H9 (cell line): Measurements from ENCODE around the gene TMEM120A. TPM values are rescaled to one million over a fixed set of nuclear protein-coding genes. Genes with fewer than 3 reads are reported as not detected.

ENCODE experiments used
- DNase-seq: peaks from one replicate; pipeline ENCODE4 v3.0.0-alpha.2; 2017
- H2AFZ ChIP-seq: one replicate; pipeline ENCODE4 v1.6.1; 2013; ENCODE audit warnings: mild to moderate bottlenecking, low read length, control low read depth, moderate library complexity
- H2AK5ac ChIP-seq: 2 replicates; pipeline ENCODE4 v1.6.1; 2013; ENCODE audit warnings: low read length, control low read depth, mixed read lengths; ENCODE audit not compliant: insufficient read length
- H2BK120ac ChIP-seq: one replicate; pipeline ENCODE4 v1.6.1; 2013; ENCODE audit warnings: low read depth, mild to moderate bottlenecking, low read length, control low read depth, inconsistent platforms; ENCODE audit not compliant: poor library complexity, severe bottlenecking
- H2BK12ac ChIP-seq: 2 replicates; pipeline ENCODE4 v1.6.1; 2013; ENCODE audit warnings: low read length, control low read depth, mixed read lengths, low read depth; ENCODE audit not compliant: insufficient read length
- H2BK15ac ChIP-seq: 2 replicates; pipeline ENCODE4 v1.6.1; 2013; ENCODE audit warnings: low read depth, low read length, control low read depth
- H2BK20ac ChIP-seq: one replicate; pipeline ENCODE4 v1.6.1; 2013; ENCODE audit warnings: low read depth, mild to moderate bottlenecking, low read length, control low read depth, inconsistent platforms; ENCODE audit not compliant: poor library complexity, severe bottlenecking
- H2BK5ac ChIP-seq: 2 replicates; pipeline ENCODE4 v1.6.1; 2013; ENCODE audit warnings: low read length, control low read depth, mixed read lengths; ENCODE audit not compliant: insufficient read length
- H3K14ac ChIP-seq: 2 replicates; pipeline ENCODE4 v1.6.1; 2013; ENCODE audit warnings: low read length, control low read depth; ENCODE audit not compliant: insufficient read depth
- H3K18ac ChIP-seq: 2 replicates; pipeline ENCODE4 v1.6.1; 2013; ENCODE audit warnings: low read depth, mild to moderate bottlenecking, mixed read lengths, low read length, control low read depth; ENCODE audit not compliant: insufficient read length
- H3K23ac ChIP-seq: 2 replicates; pipeline ENCODE4 v1.6.1; 2013; ENCODE audit warnings: low read length, control low read depth, mixed read lengths, low read depth; ENCODE audit not compliant: insufficient read length
- H3K23me2 ChIP-seq: 2 replicates; pipeline ENCODE4 v1.6.1; 2013; ENCODE audit warnings: low read depth, mild to moderate bottlenecking, mixed read lengths, low read length, control low read depth; ENCODE audit not compliant: insufficient read length, poor library complexity, severe bottlenecking
- H3K27ac ChIP-seq: 2 replicates; pipeline ENCODE4 v1.5.1; 2013; ENCODE audit warnings: low read length, control low read depth, mixed read lengths, low read depth; ENCODE audit not compliant: insufficient read length
- H3K27me3 ChIP-seq: 2 replicates; pipeline ENCODE4 v1.6.1; 2013; ENCODE audit warnings: low read length, control low read depth, inconsistent platforms; ENCODE audit not compliant: insufficient read depth
- H3K4ac ChIP-seq: 2 replicates; pipeline ENCODE4 v1.6.1; 2013; ENCODE audit warnings: low read depth, mild to moderate bottlenecking, control low read depth, inconsistent platforms, low read length, moderate library complexity
- H3K4me1 ChIP-seq: 2 replicates; pipeline ENCODE4 v1.6.1; 2013; ENCODE audit warnings: low read length, control low read depth, inconsistent platforms; ENCODE audit not compliant: insufficient read depth
- H3K4me2 ChIP-seq: 2 replicates; pipeline ENCODE4 v1.6.1; 2013; ENCODE audit warnings: low read length, control low read depth, mixed read lengths; ENCODE audit not compliant: insufficient read length, insufficient read depth
- H3K56ac ChIP-seq: 2 replicates; pipeline ENCODE4 v1.6.1; 2013; ENCODE audit warnings: low read depth, mild to moderate bottlenecking, mixed read lengths, low read length, control low read depth; ENCODE audit not compliant: insufficient read length
- H3K79me1 ChIP-seq: 2 replicates; pipeline ENCODE4 v1.6.1; 2013; ENCODE audit warnings: low read depth, mild to moderate bottlenecking, moderate library complexity, low read length, control low read depth, inconsistent platforms; ENCODE audit not compliant: insufficient read depth, poor library complexity, severe bottlenecking
- H3K79me2 ChIP-seq: 2 replicates; pipeline ENCODE4 v1.6.1; 2013; ENCODE audit warnings: low read length, control low read depth, inconsistent platforms; ENCODE audit not compliant: insufficient read depth
- H3K9ac ChIP-seq: 2 replicates; pipeline ENCODE4 v1.6.1; 2013; ENCODE audit warnings: low read length, control low read depth, mixed read lengths; ENCODE audit not compliant: insufficient read length; ENCODE audit errors: extremely low read depth
- H3K9me3 ChIP-seq: one replicate; pipeline ENCODE4 v1.6.1; 2013; ENCODE audit warnings: low read depth, low read length, inconsistent platforms; ENCODE audit not compliant: control insufficient read depth
- H3T11ph ChIP-seq: one replicate; pipeline ENCODE4 v1.6.1; 2013; ENCODE audit warnings: mild to moderate bottlenecking, low read length, control low read depth, inconsistent platforms
- H4K20me1 ChIP-seq: one replicate; pipeline ENCODE4 v1.6.1; 2013; ENCODE audit not compliant: control insufficient read depth, insufficient read length, insufficient read depth
- H4K5ac ChIP-seq: 2 replicates; pipeline ENCODE4 v1.6.1; 2013; ENCODE audit warnings: low read depth, mild to moderate bottlenecking, mixed read lengths, low read length, control low read depth; ENCODE audit not compliant: insufficient read length
- H4K8ac ChIP-seq: replicated peaks from 2 replicates; pipeline ENCODE4 v1.6.1; 2013; ENCODE audit warnings: low read length, control low read depth, mixed read lengths, low read depth; ENCODE audit not compliant: insufficient read length
- H4K91ac ChIP-seq: 2 replicates; pipeline ENCODE4 v1.6.1; 2013; ENCODE audit warnings: low read depth, mild to moderate bottlenecking, moderate library complexity, mixed read lengths, low read length, control low read depth; ENCODE audit not compliant: insufficient read length
- H3K27ac Mint-ChIP-seq, 3 experiments: 2 replicates in 2 of 3; 3 replicates in 1 of 3; pipeline ENCODE4 v1.8.0; 2020 to 2021; ENCODE audit warnings: mixed read lengths in 3 of 3, mild to moderate bottlenecking in 1 of 3, moderate library complexity in 1 of 3
- H3K27me3 Mint-ChIP-seq: 2 replicates; pipeline ENCODE4 v1.8.0; 2021; ENCODE audit warnings: low read depth, mild to moderate bottlenecking, moderate library complexity, mixed read lengths
- H3K36me3 Mint-ChIP-seq, 3 experiments: 2 replicates in 2 of 3; 3 replicates in 1 of 3; pipeline ENCODE4 v1.8.0; 2020 to 2021; ENCODE audit warnings: low read depth in 3 of 3, mixed read lengths in 3 of 3; ENCODE audit not compliant: insufficient read depth in 1 of 3
- H3K4me1 Mint-ChIP-seq, 2 experiments: 2 replicates each; pipeline ENCODE4 v1.8.0; 2020; ENCODE audit warnings: mixed read lengths in 2 of 2
- H3K4me3 Mint-ChIP-seq, 2 experiments: 2 replicates in 1 of 2; 3 replicates in 1 of 2; pipeline ENCODE4 v1.8.0; 2020 to 2021; ENCODE audit warnings: mild to moderate bottlenecking in 2 of 2, mixed read lengths in 2 of 2, moderate library complexity in 1 of 2
- H3K9me3 Mint-ChIP-seq, 2 experiments: 2 replicates in 1 of 2; 3 replicates in 1 of 2; pipeline ENCODE4 v1.8.0; 2020; ENCODE audit warnings: mild to moderate bottlenecking in 2 of 2, mixed read lengths in 2 of 2, moderate library complexity in 1 of 2
- WGBS: extraction: QIAGEN DNeasy Blood & Tissue Kit; methylation state at CpG from one replicate; pipeline ENCODE4 v1.1.7; 2013; ENCODE audit warnings: missing lambda C conversion rate, low lambda C conversion rate, mixed read lengths; ENCODE audit not compliant: insufficient read length; ENCODE audit errors: extremely low coverage; 5-methylcytosine and 5-hydroxymethylcytosine counted together
- total RNA-seq: library from RNA; stranded (reverse); gene quantifications from 2 replicates; pipeline ENCODE4 v1.2.1, GENCODE V29; 2021
- TF ChIP-seq, protein P1 (sequence below): fragments of 200-600 bp; sonication (generic); conservative IDR thresholded peaks from 3 replicates; pipeline ENCODE4 v1.8.0; 2021; ENCODE audit warnings: antibody characterized with exemption, mild to moderate bottlenecking

Gene TMEM120A
- total RNA-seq, 1 experiment from 2014 or later, result 30.0 TPM

GRCh38 chr7:75988568-75989499 is 5.6 kb downstream of the TMEM120A start:
- no peak overlapping the region for H2BK20ac ChIP-seq
- H3K27me3 Mint-ChIP-seq, result no peaks in the 10 kb centered on the region; the same call in 1 of the 2 replicates

More at GRCh38 chr7:75988568-75989499, 5.6 kb downstream of the TMEM120A start:
- Histone ChIP-seq H4K8ac (no peak overlapping the region), H3K14ac (peak overlapping the region; percentile 8; the same call in 1 of the 2 replicates), H3K4me1 (peaks cover 8% of the 10 kb centered on the region; the same call in 1 of the 2 replicates), H2BK12ac (no peak overlapping the region), H3K23ac (no peak overlapping the region), H3K4ac (no peak overlapping the region), H2AFZ (no peak overlapping the region), H3K56ac (no peak overlapping the region), H4K20me1 (peaks cover 2% of the 10 kb centered on the region), H3K18ac (peak overlapping the region; percentile 11), H3K23me2 (peaks cover 6% of the 10 kb centered on the region), H3T11ph (no peak overlapping the region), H3K9me3 (no peaks in the 10 kb centered on the region), H2BK5ac (no peak overlapping the region), H3K79me2 (no peaks in the 10 kb centered on the region), H2BK120ac (no peak overlapping the region), H2AK5ac (no peak overlapping the region), H2BK15ac (no peak overlapping the region), H3K4me2 (no peak overlapping the region), H3K9ac (no peak overlapping the region), H4K91ac (no peak overlapping the region), H3K79me1 (no peaks in the 10 kb centered on the region), H4K5ac (no peak overlapping the region), H3K27ac (no peak overlapping the region), H3K27me3 (no peaks in the 10 kb centered on the region)
- TF ChIP-seq, protein P1, sequence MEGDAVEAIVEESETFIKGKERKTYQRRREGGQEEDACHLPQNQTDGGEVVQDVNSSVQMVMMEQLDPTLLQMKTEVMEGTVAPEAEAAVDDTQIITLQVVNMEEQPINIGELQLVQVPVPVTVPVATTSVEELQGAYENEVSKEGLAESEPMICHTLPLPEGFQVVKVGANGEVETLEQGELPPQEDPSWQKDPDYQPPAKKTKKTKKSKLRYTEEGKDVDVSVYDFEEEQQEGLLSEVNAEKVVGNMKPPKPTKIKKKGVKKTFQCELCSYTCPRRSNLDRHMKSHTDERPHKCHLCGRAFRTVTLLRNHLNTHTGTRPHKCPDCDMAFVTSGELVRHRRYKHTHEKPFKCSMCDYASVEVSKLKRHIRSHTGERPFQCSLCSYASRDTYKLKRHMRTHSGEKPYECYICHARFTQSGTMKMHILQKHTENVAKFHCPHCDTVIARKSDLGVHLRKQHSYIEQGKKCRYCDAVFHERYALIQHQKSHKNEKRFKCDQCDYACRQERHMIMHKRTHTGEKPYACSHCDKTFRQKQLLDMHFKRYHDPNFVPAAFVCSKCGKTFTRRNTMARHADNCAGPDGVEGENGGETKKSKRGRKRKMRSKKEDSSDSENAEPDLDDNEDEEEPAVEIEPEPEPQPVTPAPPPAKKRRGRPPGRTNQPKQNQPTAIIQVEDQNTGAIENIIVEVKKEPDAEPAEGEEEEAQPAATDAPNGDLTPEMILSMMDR, result no peak
- Mint-ChIP-seq H3K4me3 (peak overlapping the region in 1 of 2 experiments; percentile 16; a peak in 1 of 5 replicates), H3K27ac (peak overlapping the region in 2 of 3 experiments; percentile 25 to 75; a peak in 1 of 7 replicates), H3K36me3 (peaks cover 10 to 24% (median 19%) of the 10 kb centered on the region in 3 experiments), H3K4me1 (peaks cover 22 to 44% of the 10 kb centered on the region in 2 experiments), H3K9me3 (no peaks in the 10 kb centered on the region; a peak in 1 of 5 replicates)
- WGBS, result no CpG with 5 or more reads among the region's 31 CpGs
- no peak for DNase-seq
